IMR-90 (cell line): ENCODE measurements around the gene ALKBH3. TPM values are rescaled to one million over a fixed set of nuclear protein-coding genes. Genes with fewer than 3 reads are reported as not detected.

ENCODE experiments used
- ATAC-seq: fragments of 200-7000 bp; cut with Tn5 transposase; 2 replicates; pipeline ENCODE4 v1.9.1; 2020; ENCODE audit warnings: low read depth, mild to moderate bottlenecking, moderate library complexity
- BruUV-seq: library from RNA; stranded (reverse); fragments of 400-500 nt; replicated peaks from 2 replicates; lab custom pipeline; 2021; lab: Mats Ljungman, UMichigan
- CTCF ChIA-PET: fragments of 300-600 bp; formaldehyde crosslinking; extraction: SDS; loops from one replicate; lab custom pipeline; 2021; ENCODE audit warnings: antibody characterized with exemption; lab: Yijun Ruan, JAX
- POLR2A ChIA-PET: fragments of 300-600 bp; sonication (Branson Sonifier 250); formaldehyde crosslinking; loops from one replicate; lab custom pipeline; 2022; ENCODE audit warnings: antibody characterized with exemption; ENCODE audit not compliant: unreplicated experiment; lab: Charles Lee
- DNase-seq: peaks from one replicate; pipeline ENCODE4 v3.0.0; 2013
- H2AFZ ChIP-seq: replicated peaks from 2 replicates; pipeline ENCODE3; 2013; ENCODE audit warnings: low read length, mild to moderate bottlenecking; ENCODE audit not compliant: poor library complexity
- H2AK5ac ChIP-seq: 2 replicates; pipeline ENCODE4 v1.6.1; 2013; ENCODE audit warnings: low read depth, low read length, inconsistent platforms
- H2AK9ac ChIP-seq: replicated peaks from 2 replicates; pipeline ENCODE3; 2013; ENCODE audit warnings: mild to moderate bottlenecking, low read depth, low read length, moderate library complexity; ENCODE audit not compliant: poor library complexity
- H2BK120ac ChIP-seq: 2 replicates; pipeline ENCODE4 v1.6.1; 2013; ENCODE audit warnings: low read depth, low read length, inconsistent platforms
- H2BK15ac ChIP-seq: 3 replicates; pipeline ENCODE4 v1.6.1; 2013; ENCODE audit warnings: low read depth, low read length, inconsistent platforms
- H2BK20ac ChIP-seq: 2 replicates; pipeline ENCODE4 v1.6.1; 2013; ENCODE audit warnings: low read depth, mild to moderate bottlenecking, inconsistent platforms, low read length, moderate library complexity
- H2BK5ac ChIP-seq: 2 replicates; pipeline ENCODE4 v1.6.1; 2013; ENCODE audit warnings: mild to moderate bottlenecking, low read depth, low read length, inconsistent platforms; ENCODE audit not compliant: poor library complexity, severe bottlenecking
- H3K14ac ChIP-seq: replicated peaks from 2 replicates; pipeline ENCODE4 v1.6.1; 2013; ENCODE audit warnings: low read depth, low read length, inconsistent platforms
- H3K18ac ChIP-seq: 2 replicates; pipeline ENCODE4 v1.6.1; 2013; ENCODE audit warnings: low read depth, low read length, control low read depth
- H3K23ac ChIP-seq: 2 replicates; pipeline ENCODE4 v1.6.1; 2013; ENCODE audit warnings: low read depth, low read length, inconsistent platforms
- H3K27ac ChIP-seq: 2 replicates; pipeline ENCODE4 v1.5.1; 2013; ENCODE audit warnings: mild to moderate bottlenecking, control low read depth, low read length; ENCODE audit not compliant: insufficient read depth
- H3K27me3 ChIP-seq: 2 replicates; pipeline ENCODE4 v1.6.1; 2013; ENCODE audit warnings: low read length; ENCODE audit not compliant: control insufficient read depth, insufficient read depth
- H3K36me3 ChIP-seq: 2 replicates; pipeline ENCODE4 v1.6.1; 2013; ENCODE audit warnings: low read length, mixed read lengths; ENCODE audit not compliant: control insufficient read depth, insufficient read depth
- H3K4ac ChIP-seq: 2 replicates; pipeline ENCODE4 v1.6.1; 2013; ENCODE audit warnings: low read depth, low read length, inconsistent platforms
- H3K4me1 ChIP-seq: 2 replicates; pipeline ENCODE4 v1.6.1; 2013; ENCODE audit warnings: low read length, mixed read lengths; ENCODE audit not compliant: control insufficient read depth, insufficient read depth
- H3K4me2 ChIP-seq: 2 replicates; pipeline ENCODE4 v1.6.1; 2013; ENCODE audit warnings: low read depth, mild to moderate bottlenecking, control low read depth, low read length, moderate library complexity
- H3K4me3 ChIP-seq: 2 replicates; pipeline ENCODE4 v1.5.1; 2013; ENCODE audit warnings: low read depth, mild to moderate bottlenecking, control low read depth, low read length, moderate library complexity; ENCODE audit not compliant: insufficient read depth
- H3K56ac ChIP-seq: 2 replicates; pipeline ENCODE4 v1.6.1; 2013; ENCODE audit warnings: low read length, inconsistent platforms; ENCODE audit not compliant: insufficient read depth; ENCODE audit errors: extremely low read depth
- H3K79me1 ChIP-seq, 2 experiments: 2 replicates each; pipeline ENCODE4 v1.6.1; 2013; ENCODE audit warnings: low read length in 2 of 2, inconsistent platforms in 1 of 2, low read depth in 1 of 2
- H3K9ac ChIP-seq: 2 replicates; pipeline ENCODE4 v1.6.1; 2013; ENCODE audit warnings: low read depth, low read length, control low read depth
- H3K9me1 ChIP-seq: 2 replicates; pipeline ENCODE4 v1.6.1; 2013; ENCODE audit warnings: low read length, inconsistent platforms; ENCODE audit not compliant: insufficient read depth
- H3K9me3 ChIP-seq: 2 replicates; pipeline ENCODE4 v1.6.1; 2013; ENCODE audit warnings: low read length; ENCODE audit not compliant: control insufficient read depth, insufficient read depth
- H4K20me1 ChIP-seq: 2 replicates; pipeline ENCODE4 v1.6.1; 2013; ENCODE audit warnings: low read length, inconsistent platforms; ENCODE audit not compliant: insufficient read depth
- H4K5ac ChIP-seq: 2 replicates; pipeline ENCODE4 v1.6.1; 2013; ENCODE audit warnings: mild to moderate bottlenecking, low read depth, low read length, control low read depth
- H4K8ac ChIP-seq, 2 experiments: 2 replicates each; pipeline ENCODE4 v1.6.1; 2013; ENCODE audit warnings: low read depth in 2 of 2, low read length in 2 of 2, control low read depth in 1 of 2, inconsistent platforms in 1 of 2
- H4K91ac ChIP-seq: 2 replicates; pipeline ENCODE4 v1.6.1; 2013; ENCODE audit warnings: low read depth, low read length, inconsistent platforms; ENCODE audit not compliant: insufficient read depth
- MAZ ChIP-seq: IDR thresholded peaks from 2 replicates; pipeline ENCODE4 v1.6.1; 2012; ENCODE audit warnings: low read depth, mild to moderate bottlenecking, low read length, improper control_type of control experiment, moderate library complexity, borderline replicate concordance
- SMC3 ChIP-seq: fragments of 150-350 bp; IDR thresholded peaks from 2 replicates; pipeline ENCODE4 v1.6.1; 2016; ENCODE audit warnings: low read depth, mild to moderate bottlenecking, antibody characterized with exemption, low read length, moderate library complexity
- WGBS, 2 experiments: methylation state at CpG; one replicate each; pipeline versions ENCODE4 v1.1.5 to v1.1.7; 2013; ENCODE audit warnings: missing lambda C conversion rate in 2 of 2; ENCODE audit not compliant: insufficient read length in 1 of 2; ENCODE audit errors: extremely low coverage in 2 of 2; 5-methylcytosine and 5-hydroxymethylcytosine counted together
- dilution Hi-C: fragments of 300-500 bp; cut with HindIII; formaldehyde crosslinking; loops from one replicate; pipeline ENCODE4 v1.14.3; 2018; ENCODE audit warnings: low sequenced_read_pairs; ENCODE audit not compliant: unreplicated experiment
- in situ Hi-C: fragments of 300-500 bp; cut with MboI; formaldehyde crosslinking; loops from 3 replicates; pipeline ENCODE4 v1.14.3; 2019; ENCODE audit warnings: low sequenced_read_pairs, inconsistent platforms, mixed read lengths
- intact Hi-C: fragments of 100-400 bp; cut with micrococcal nuclease; formaldehyde crosslinking; loops from 2 replicates; pipeline ENCODE4 v1.10.0; 2022
- polyA plus RNA-seq, 3 experiments: library from polyadenylated mRNA; depleted of rRNA; stranded (reverse); fragments of >200 nt; gene quantifications; 2 replicates each; pipeline ENCODE4 v1.2.3, GENCODE V29; 2012; ENCODE audit warnings: low replicate concordance in 1 of 3
- total RNA-seq: library from RNA; depleted of rRNA; stranded (reverse); fragments of >200 nt; gene quantifications from 2 replicates; pipeline ENCODE4 v1.2.3, GENCODE V29; 2012
- TF ChIP-seq, protein P1 (sequence below): fragments of 150-350 bp; IDR thresholded peaks from 2 replicates; pipeline ENCODE4 v1.6.1; 2017; ENCODE audit warnings: mild to moderate bottlenecking, antibody characterized with exemption, low read length, low read depth
- TF ChIP-seq, protein P2 (sequence below): fragments of 150-350 bp; IDR thresholded peaks from 2 replicates; pipeline ENCODE4 v1.6.1; 2016; ENCODE audit warnings: low read depth, mild to moderate bottlenecking, low read length, moderate library complexity, borderline replicate concordance

The ALKBH3 gene
- total and polyA plus RNA-seq, 2 of the 4 experiments (the other 2 are of a cell fraction), result 27.7 to 62.9 TPM

DNA sequence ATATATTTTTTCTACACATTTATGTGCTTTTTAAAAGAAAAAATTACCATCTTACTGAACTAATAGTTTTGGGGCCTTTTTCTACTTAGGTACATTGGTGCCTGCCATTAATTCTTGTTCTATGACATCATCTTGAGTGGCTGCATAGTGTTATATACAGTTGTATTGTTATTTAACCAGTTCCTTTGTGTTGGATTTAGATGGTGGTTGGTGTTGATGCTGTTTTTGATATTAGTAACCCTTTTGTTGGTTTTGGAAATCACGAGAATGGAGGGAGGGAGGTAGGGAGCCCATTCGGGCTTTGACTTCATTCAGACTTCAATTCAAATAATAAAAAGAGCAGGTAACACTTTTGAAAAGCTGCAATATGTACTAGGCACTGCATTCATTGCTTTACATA, 46.4 kb downstream of the ALKBH3 start:
- no peak overlapping the region for H3K9ac ChIP-seq
- in situ Hi-C loops, result no loop called here
- H3K36me3 ChIP-seq, result no peaks in the 10 kb centered on the region; the same call in 1 of the 2 replicates

More for the DNA sequence above, 46.4 kb downstream of the ALKBH3 start:
- Histone ChIP-seq H2AFZ (no peak overlapping the region), H3K4me2 (no peak overlapping the region), H2BK15ac (no peak overlapping the region), H4K20me1 (peaks cover 13% of the 10 kb centered on the region), H4K91ac (no peak overlapping the region), H2BK5ac (no peak overlapping the region), H3K9me3 (no peaks in the 10 kb centered on the region), H3K27me3 (peaks cover 4% of the 10 kb centered on the region; the same call in 1 of the 2 replicates), H4K8ac (no peak overlapping the region), H3K23ac (no peak overlapping the region), H3K9me1 (peaks cover 8% of the 10 kb centered on the region), H3K56ac (no peak overlapping the region), H3K27ac (no peak overlapping the region), H3K4me3 (no peak overlapping the region), H3K79me1 (no peaks in the 10 kb centered on the region), H3K14ac (no peak overlapping the region), H2AK5ac (no peak overlapping the region), H4K5ac (no peak overlapping the region), H3K4me1 (peaks cover 33% of the 10 kb centered on the region), H3K4ac (no peak overlapping the region), H2BK20ac (no peak overlapping the region), H3K18ac (no peak overlapping the region), H2AK9ac (no peak overlapping the region), H2BK120ac (no peak overlapping the region)
- no TSS peak for BruUV-seq
- POLR2A ChIA-PET, result no interaction called here
- WGBS, 2 experiments, result no CpG with 5 or more reads among the region's 2 CpGs
- TF ChIP-seq, protein P1, sequence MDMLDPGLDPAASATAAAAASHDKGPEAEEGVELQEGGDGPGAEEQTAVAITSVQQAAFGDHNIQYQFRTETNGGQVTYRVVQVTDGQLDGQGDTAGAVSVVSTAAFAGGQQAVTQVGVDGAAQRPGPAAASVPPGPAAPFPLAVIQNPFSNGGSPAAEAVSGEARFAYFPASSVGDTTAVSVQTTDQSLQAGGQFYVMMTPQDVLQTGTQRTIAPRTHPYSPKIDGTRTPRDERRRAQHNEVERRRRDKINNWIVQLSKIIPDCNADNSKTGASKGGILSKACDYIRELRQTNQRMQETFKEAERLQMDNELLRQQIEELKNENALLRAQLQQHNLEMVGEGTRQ, result no peak
- TF ChIP-seq, protein P2, sequence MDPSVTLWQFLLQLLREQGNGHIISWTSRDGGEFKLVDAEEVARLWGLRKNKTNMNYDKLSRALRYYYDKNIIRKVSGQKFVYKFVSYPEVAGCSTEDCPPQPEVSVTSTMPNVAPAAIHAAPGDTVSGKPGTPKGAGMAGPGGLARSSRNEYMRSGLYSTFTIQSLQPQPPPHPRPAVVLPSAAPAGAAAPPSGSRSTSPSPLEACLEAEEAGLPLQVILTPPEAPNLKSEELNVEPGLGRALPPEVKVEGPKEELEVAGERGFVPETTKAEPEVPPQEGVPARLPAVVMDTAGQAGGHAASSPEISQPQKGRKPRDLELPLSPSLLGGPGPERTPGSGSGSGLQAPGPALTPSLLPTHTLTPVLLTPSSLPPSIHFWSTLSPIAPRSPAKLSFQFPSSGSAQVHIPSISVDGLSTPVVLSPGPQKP, result no peak
- no peak for TF ChIP-seq MAZ
- no peak for TF ChIP-seq SMC3
- intact Hi-C loops (no loop called here), dilution Hi-C loops (no loop called here)
- no peak for DNase-seq
- no peak for ATAC-seq
- CTCF ChIA-PET, result interaction anchor here (1.6 kb wide), 1 partner anchor 18 kb away, joined by 3 read pairs; no protein-coding TSS in a partner anchor
